ENCODE measurements around the gene HNRNPL.
"Not testable (repeated sequence)": the region's sequence is repeated elsewhere in the genome, so short reads cannot be mapped to it uniquely, and the experiment has no call there.

HNRNPL gene

GRCh38 chr19:38821230-38821825 is 28.5 kb downstream of the HNRNPL start:
- ATAC-seq = not testable (repeated sequence)

- TF ChIP-seq ZNF565 (CRISPR knock-in tag; conservative IDR thresholded peaks at IDR 0.05; ENCODE audit: low read depth) = no peak
- no peak for TF ChIP-seq ARNTL (CRISPR knock-in tag; IDR thresholded peaks at IDR 0.05; ENCODE audit: borderline replicate concordance, low read depth)
- TF ChIP-seq RARB (CRISPR knock-in tag; IDR thresholded peaks at IDR 0.05) = no peak
- TF ChIP-seq ZNF70 (CRISPR knock-in tag; IDR thresholded peaks at IDR 0.05) = no peak
- TF ChIP-seq ESRRG (CRISPR knock-in tag; IDR thresholded peaks at IDR 0.05) = no peak
- no peak for TF ChIP-seq CSRNP3 (CRISPR knock-in tag; IDR thresholded peaks at IDR 0.05)
- no peak for TF ChIP-seq BACH2 (CRISPR knock-in tag; IDR thresholded peaks at IDR 0.05; ENCODE audit: borderline replicate concordance)
- TF ChIP-seq TOX (CRISPR knock-in tag; IDR thresholded peaks at IDR 0.05; ENCODE audit: borderline replicate concordance) = no peak
- no peak for TF ChIP-seq CSDC2 (CRISPR knock-in tag; IDR thresholded peaks at IDR 0.05)
- TF ChIP-seq ISL1 (CRISPR knock-in tag; IDR thresholded peaks at IDR 0.05) = no peak
- TF ChIP-seq TCF4 (CRISPR knock-in tag; IDR thresholded peaks at IDR 0.05; ENCODE audit: borderline replicate concordance) = no peak
- ATAC-seq = no peak
These were observed 30.4 kb downstream of the HNRNPL start for GRCh38 chr19:38819231-38819920.

- TF ChIP-seq TOX (CRISPR knock-in tag; IDR thresholded peaks at IDR 0.05; ENCODE audit: borderline replicate concordance) (no peak), ZNF565 (CRISPR knock-in tag; conservative IDR thresholded peaks at IDR 0.05; ENCODE audit: low read depth) (no peak), ZC3H10 (CRISPR knock-in tag; IDR thresholded peaks at IDR 0.05) (no peak), CREB5 (CRISPR knock-in tag; IDR thresholded peaks at IDR 0.05; ENCODE audit: low read depth) (no peak), ZFP30 (CRISPR knock-in tag; IDR thresholded peaks at IDR 0.05) (no peak), SNAI2 (CRISPR knock-in tag; IDR thresholded peaks at IDR 0.05) (no peak), GLIS3 (CRISPR knock-in tag; IDR thresholded peaks at IDR 0.05) (no peak), CSRNP3 (CRISPR knock-in tag; IDR thresholded peaks at IDR 0.05) (no peak), ZNF70 (CRISPR knock-in tag; IDR thresholded peaks at IDR 0.05) (no peak), CSDC2 (CRISPR knock-in tag; IDR thresholded peaks at IDR 0.05) (no peak), POU6F1 (CRISPR knock-in tag; IDR thresholded peaks at IDR 0.05; ENCODE audit: borderline replicate concordance, low read depth) (no peak), BACH2 (CRISPR knock-in tag; IDR thresholded peaks at IDR 0.05; ENCODE audit: borderline replicate concordance) (no peak), ZNF8 (CRISPR knock-in tag; IDR thresholded peaks at IDR 0.05) (no peak), PPARA (CRISPR knock-in tag; IDR thresholded peaks at IDR 0.05; ENCODE audit: borderline replicate concordance) (no peak)
- ATAC-seq = no peak
These were observed 32.7 kb downstream of the HNRNPL start for GRCh38 chr19:38817081-38817480.

- no peak for ATAC-seq
- TF ChIP-seq BACH2 (CRISPR knock-in tag; IDR thresholded peaks at IDR 0.05; ENCODE audit: borderline replicate concordance) (no peak), CSRNP3 (CRISPR knock-in tag; IDR thresholded peaks at IDR 0.05) (no peak), ZNF565 (CRISPR knock-in tag; conservative IDR thresholded peaks at IDR 0.05; ENCODE audit: low read depth) (no peak), TOX (CRISPR knock-in tag; IDR thresholded peaks at IDR 0.05; ENCODE audit: borderline replicate concordance) (no peak), ZC3H10 (CRISPR knock-in tag; IDR thresholded peaks at IDR 0.05) (no peak), CREB5 (CRISPR knock-in tag; IDR thresholded peaks at IDR 0.05; ENCODE audit: low read depth) (no peak), POU6F1 (CRISPR knock-in tag; IDR thresholded peaks at IDR 0.05; ENCODE audit: borderline replicate concordance, low read depth) (no peak)
These were observed 33.5 kb downstream of the HNRNPL start for GRCh38 chr19:38816131-38816750.

All from SK-N-SH treated with all-trans-retinoic acid at 6 μM for 48 hours (cell line).